ENCODE data around the gene POLK. TPM values are rescaled to one million over a fixed set of nuclear protein-coding genes. Genes with fewer than 3 reads are reported as not detected.
A peak's percentile ranks its signal among the peaks of the same experiment; 100 is the strongest.

The POLK gene
- total and polyA plus RNA-seq, 2 donors (not counting 3 experiments of a cell fraction or from before 2014, with no cell fraction given): 5.1 to 27.3 TPM

DNA sequence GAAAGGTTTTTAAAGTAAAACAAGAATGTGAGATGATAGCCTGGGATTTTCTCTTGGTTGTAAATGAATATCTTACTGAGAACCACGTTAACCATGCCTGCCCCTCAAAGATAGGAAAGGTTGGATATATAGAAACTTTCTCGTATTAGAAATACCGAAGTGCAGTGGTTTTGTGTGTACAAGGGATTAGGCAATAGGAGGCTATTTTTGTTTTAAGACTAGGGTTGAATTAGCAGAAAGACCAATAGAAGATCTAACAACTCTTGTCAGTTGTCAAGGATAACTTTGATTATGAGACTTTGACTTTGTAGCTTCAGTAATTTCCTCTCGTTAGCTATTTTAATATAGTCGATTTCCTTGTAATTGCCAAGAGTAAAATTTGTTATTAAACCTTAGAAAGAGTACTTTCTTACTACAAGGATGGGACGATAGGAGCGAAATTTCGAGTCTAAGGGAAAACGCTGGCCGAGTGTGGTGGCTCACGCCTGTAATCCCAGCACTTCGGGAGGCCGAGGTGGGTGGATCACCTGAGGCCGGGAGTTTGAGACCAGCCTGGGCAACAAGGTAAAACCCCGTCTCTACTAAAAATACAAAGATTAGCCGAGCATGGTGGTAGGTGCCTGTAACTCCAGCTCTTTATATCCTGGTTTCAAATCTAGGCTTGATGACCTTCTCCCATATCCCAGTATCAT is 838 bp downstream of the POLK start:
- FAIRE-seq (no peak), DNase-seq (ENCODE audit: low read depth, low spot score) (no peak)
- Histone ChIP-seq H2AFZ (ENCODE audit: low read depth, low read length) (peak overlapping the region; percentile 94), H3K27ac (ENCODE audit: insufficient read depth, low read depth, low read length) (peak overlapping the region; percentile 66), H4K20me1 (replicated peaks; ENCODE audit: control insufficient read depth, extremely low read depth, insufficient read depth, low read length) (peaks cover 4% of the 10 kb centered on the region), H3K79me2 (ENCODE audit: control insufficient read depth, insufficient read depth, low read length) (peaks cover 89% of the 10 kb centered on the region), H3K9me1 (replicated peaks; ENCODE audit: control insufficient read depth, extremely low read depth, insufficient read depth, low read length) (no peaks in the 10 kb centered on the region), H3K4me2 (ENCODE audit: insufficient read depth, low read length) (peak overlapping the region; percentile 96), H3K4me1 (ENCODE audit: control insufficient read depth, extremely low read depth, insufficient read depth, low read length) (peaks cover 22% of the 10 kb centered on the region), H3K9me3 (replicated peaks; ENCODE audit: control insufficient read depth, insufficient read depth, low read length) (no peaks in the 10 kb centered on the region), H3K9ac (replicated peaks; ENCODE audit: extremely low read depth, insufficient read depth, low read length) (peak overlapping the region; percentile 89), H3K27me3 (ENCODE audit: control insufficient read depth in 2 of 2, insufficient read depth in 2 of 2, low read length in 2 of 2) (no peaks in the 10 kb centered on the region), H3K4me3 (replicated peaks in 1 of 3; ENCODE audit: insufficient read depth in 1 of 3, low read depth in 1 of 3, low read length in 3 of 3) (peak overlapping the region; percentile 56 to 96 (median 91)), H3K36me3 (ENCODE audit: control insufficient read depth in 2 of 2, extremely low read depth in 1 of 2, insufficient read depth in 2 of 2, low read length in 2 of 2) (no peaks in the 10 kb centered on the region)
- no TSS peak for BruUV-seq (replicated peaks)
- dilution Hi-C loops (cut with MboI; ENCODE audit: extremely low pct_ligation_motif_present, low sequenced_read_pairs): no loop called here
- CTCF ChIA-PET: interaction anchor here (1.2 to 1.8 kb wide), 6 partner anchors 12 to 176 kb away, joined by 3 to 10 read pairs (median 4); partner anchors contain the start of gene HMGCR
- intact Hi-C loops (cut with micrococcal nuclease): no loop called here
- TF ChIP-seq MYC (IDR thresholded peaks at IDR 0.05; ENCODE audit: low read depth, low read length) (no peak), POLR2A (IDR thresholded peaks at IDR 0.05; ENCODE audit: low read depth, low read length) (no peak), EZH2 (IDR thresholded peaks at IDR 0.05; ENCODE audit: borderline replicate concordance, low read depth, low read length, severe bottlenecking) (no peak), GATA2 (IDR thresholded peaks at IDR 0.05; ENCODE audit: insufficient read depth, insufficient read length, low read depth, low read length) (no peak), POLR2AphosphoS5 (IDR thresholded peaks at IDR 0.05; ENCODE audit: insufficient read depth, low read depth, low read length) (no peak)
- TF ChIP-seq, protein P1, sequence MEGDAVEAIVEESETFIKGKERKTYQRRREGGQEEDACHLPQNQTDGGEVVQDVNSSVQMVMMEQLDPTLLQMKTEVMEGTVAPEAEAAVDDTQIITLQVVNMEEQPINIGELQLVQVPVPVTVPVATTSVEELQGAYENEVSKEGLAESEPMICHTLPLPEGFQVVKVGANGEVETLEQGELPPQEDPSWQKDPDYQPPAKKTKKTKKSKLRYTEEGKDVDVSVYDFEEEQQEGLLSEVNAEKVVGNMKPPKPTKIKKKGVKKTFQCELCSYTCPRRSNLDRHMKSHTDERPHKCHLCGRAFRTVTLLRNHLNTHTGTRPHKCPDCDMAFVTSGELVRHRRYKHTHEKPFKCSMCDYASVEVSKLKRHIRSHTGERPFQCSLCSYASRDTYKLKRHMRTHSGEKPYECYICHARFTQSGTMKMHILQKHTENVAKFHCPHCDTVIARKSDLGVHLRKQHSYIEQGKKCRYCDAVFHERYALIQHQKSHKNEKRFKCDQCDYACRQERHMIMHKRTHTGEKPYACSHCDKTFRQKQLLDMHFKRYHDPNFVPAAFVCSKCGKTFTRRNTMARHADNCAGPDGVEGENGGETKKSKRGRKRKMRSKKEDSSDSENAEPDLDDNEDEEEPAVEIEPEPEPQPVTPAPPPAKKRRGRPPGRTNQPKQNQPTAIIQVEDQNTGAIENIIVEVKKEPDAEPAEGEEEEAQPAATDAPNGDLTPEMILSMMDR (IDR thresholded peaks at IDR 0.05; ENCODE audit: extremely low read depth in 1 of 2, insufficient read depth in 1 of 2, low read depth in 1 of 2, low read length in 2 of 2): no peak
- TF ChIP-seq, protein P2, sequence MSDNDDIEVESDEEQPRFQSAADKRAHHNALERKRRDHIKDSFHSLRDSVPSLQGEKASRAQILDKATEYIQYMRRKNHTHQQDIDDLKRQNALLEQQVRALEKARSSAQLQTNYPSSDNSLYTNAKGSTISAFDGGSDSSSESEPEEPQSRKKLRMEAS (IDR thresholded peaks at IDR 0.05; ENCODE audit: insufficient read depth, insufficient read length): no peak
- POLR2A ChIA-PET: interaction anchor here (1.0 to 1.2 kb wide), 2 partner anchors 56 to 176 kb away, joined by 3 to 5 read pairs; partner anchors contain the start of gene HMGCR

All from endothelial cell of umbilical vein (primary cell).